NCI-H1694 treated with DMSO at 0.1 percent for 48 hours (cell line): ENCODE measurements around the gene GOLGA7B.
A peak's percentile ranks its signal among the peaks of the same experiment; 100 is the strongest.

Experiments
- DNase-seq: peaks from one replicate; lab custom pipeline; 2025; lab: John Stamatoyannopoulos, UW

Gene GOLGA7B

GRCh38 chr10:97895084-97895483 is 45.4 kb downstream of the GOLGA7B start:
- no peak for DNase-seq

- DNase-seq = no peak
Observed at GRCh38 chr10:97895915-97896314, 46.3 kb downstream of the GOLGA7B start.

- DNase-seq = no peak
Observed at GRCh38 chr10:97896756-97897358, 47.2 kb downstream of the GOLGA7B start.

GRCh38 chr10:97898429-97898828 is 48.8 kb downstream of the GOLGA7B start:
- DNase-seq = no peak

- DNase-seq = no peak
Observed at GRCh38 chr10:97901381-97901780, 51.7 kb downstream of the GOLGA7B start.

GRCh38 chr10:97903128-97904017 is 53.7 kb downstream of the GOLGA7B start:
- peak; percentile 95 for DNase-seq

GRCh38 chr10:97904018-97904381 is 54.4 kb downstream of the GOLGA7B start:
- DNase-seq = peak; percentile 77

GRCh38 chr10:97904576-97904975 is 54.9 kb downstream of the GOLGA7B start:
- no peak for DNase-seq

- DNase-seq = no peak
Observed at GRCh38 chr10:97905276-97905675, 55.6 kb downstream of the GOLGA7B start.

GRCh38 chr10:97907211-97907610 is 57.6 kb downstream of the GOLGA7B start:
- DNase-seq = no peak

- no peak for DNase-seq
Observed at GRCh38 chr10:97907830-97908229, 58.2 kb downstream of the GOLGA7B start.

- DNase-seq = no peak
Observed at GRCh38 chr10:97910661-97911060, 61.0 kb downstream of the GOLGA7B start.

GRCh38 chr10:97911217-97911616 is 61.6 kb downstream of the GOLGA7B start:
- DNase-seq = no peak

GRCh38 chr10:97913193-97913592 is 63.5 kb downstream of the GOLGA7B start:
- no peak for DNase-seq

- DNase-seq = no peak
Observed at GRCh38 chr10:97913614-97914013, 64.0 kb downstream of the GOLGA7B start.

GRCh38 chr10:97914171-97914836 is 64.7 kb downstream of the GOLGA7B start:
- no peak for DNase-seq

- DNase-seq = peak; percentile 40
Observed at GRCh38 chr10:97914837-97915211, 65.2 kb downstream of the GOLGA7B start.

- DNase-seq = peak; percentile 79
Observed at GRCh38 chr10:97915346-97916131, 65.9 kb downstream of the GOLGA7B start.

GRCh38 chr10:97916586-97916985 is 66.9 kb downstream of the GOLGA7B start:
- DNase-seq = peak; percentile 57

GRCh38 chr10:97919012-97919411 is 69.4 kb downstream of the GOLGA7B start:
- DNase-seq = no peak

- no peak for DNase-seq
Observed at GRCh38 chr10:97920865-97921264, 71.2 kb downstream of the GOLGA7B start.
